T-cell (primary cell): Measurements from ENCODE around the gene UBE2Q1. TPM values are rescaled to one million over a fixed set of nuclear protein-coding genes. Genes with fewer than 3 reads are reported as not detected.

Experiments
- ATAC-seq, 4 experiments: fragments of 200-7000 bp in 3 of 4; fragments of 150-1000 bp in 1 of 4; cut with Tn5 transposase; replicated peaks in 1 of 4; 1 replicate in 3 of 4; 2 replicates in 1 of 4; pipeline ENCODE4 v1.10.0; 2021; ENCODE audit warnings: moderate library complexity in 3 of 4, mild to moderate bottlenecking in 2 of 4, moderate number of reproducible peaks in 1 of 4
- CTCF ChIA-PET, 2 donors: fragments of 300-600 bp; sonication (Branson Sonifier 250); formaldehyde crosslinking; loops; one replicate each; lab custom pipeline; 2022; ENCODE audit warnings: antibody characterized with exemption in 2 of 2; lab: Charles Lee
- POLR2A ChIA-PET, 2 donors: fragments of 300-600 bp; sonication (Branson Sonifier 250); formaldehyde crosslinking; loops; one replicate each; lab custom pipeline; 2022; ENCODE audit warnings: antibody characterized with exemption in 2 of 2; lab: Charles Lee
- DNase-seq, 35 experiments: peaks; one replicate each; pipeline versions ENCODE4 v3.0.0 to v3.0.0-alpha.2; 2013 to 2023
- H3K27ac ChIP-seq: one replicate; pipeline ENCODE4 v1.5.1; 2013; ENCODE audit warnings: low read length
- H3K27me3 ChIP-seq, 2 experiments: replicated peaks in 1 of 2; 1 replicate in 1 of 2; 2 replicates in 1 of 2; pipeline versions ENCODE4 v1.6.1 to v1.7.0; 2013; ENCODE audit warnings: low read length in 1 of 2, mixed read lengths in 1 of 2; ENCODE audit not compliant: control insufficient read depth in 2 of 2, insufficient read depth in 2 of 2; ENCODE audit errors: extremely low read depth in 1 of 2
- H3K36me3 ChIP-seq, 2 donors: 1 replicate in 1 of 2; 2 replicates in 1 of 2; pipeline versions ENCODE4 v1.6.1 to v1.7.0; 2013; ENCODE audit warnings: low read length in 1 of 2; ENCODE audit not compliant: control insufficient read depth in 2 of 2, insufficient read depth in 1 of 2; ENCODE audit errors: extremely low read depth in 1 of 2
- H3K4me1 ChIP-seq, 2 experiments: 1 replicate in 1 of 2; 2 replicates in 1 of 2; pipeline versions ENCODE4 v1.6.1 to v1.7.0; 2013; ENCODE audit warnings: low read length in 2 of 2, mixed read lengths in 1 of 2; ENCODE audit not compliant: insufficient read depth in 2 of 2, control insufficient read depth in 1 of 2; ENCODE audit errors: extremely low read depth in 1 of 2
- H3K4me3 ChIP-seq, 2 donors: 1 replicate in 1 of 2; 2 replicates in 1 of 2; pipeline versions ENCODE4 v1.5.1 to v1.7.0; 2013; ENCODE audit warnings: mild to moderate bottlenecking in 2 of 2, low read length in 1 of 2, moderate library complexity in 1 of 2; ENCODE audit not compliant: control insufficient read depth in 1 of 2; ENCODE audit errors: extremely low read depth in 1 of 2
- H3K9me3 ChIP-seq: 2 replicates; pipeline ENCODE4 v1.7.0; 2013
- H3K27ac Mint-ChIP-seq, 2 donors: one replicate each; pipeline ENCODE4 v1.8.0; 2020 to 2021; ENCODE audit warnings: mild to moderate bottlenecking in 2 of 2, mixed read lengths in 2 of 2
- H3K27me3 Mint-ChIP-seq, 2 donors: one replicate each; pipeline ENCODE4 v1.8.0; 2021 to 2022; ENCODE audit warnings: mixed read lengths in 2 of 2
- H3K36me3 Mint-ChIP-seq: one replicate; pipeline ENCODE4 v1.8.0; 2021; ENCODE audit warnings: mixed read lengths
- H3K4me1 Mint-ChIP-seq, 3 donors: one replicate each; pipeline ENCODE4 v1.8.0; 2020 to 2022; ENCODE audit warnings: mixed read lengths in 3 of 3, mild to moderate bottlenecking in 1 of 3
- H3K4me3 Mint-ChIP-seq, 3 donors: one replicate each; pipeline ENCODE4 v1.8.0; 2020 to 2022; ENCODE audit warnings: mild to moderate bottlenecking in 3 of 3, mixed read lengths in 3 of 3, moderate library complexity in 3 of 3
- H3K9me3 Mint-ChIP-seq, 3 donors: one replicate each; pipeline ENCODE4 v1.8.0; 2020 to 2022; ENCODE audit warnings: mixed read lengths in 3 of 3
- WGBS: methylation state at CpG from one replicate; pipeline ENCODE4 v1.1.5; 2013; ENCODE audit warnings: missing lambda C conversion rate; ENCODE audit not compliant: insufficient coverage; 5-methylcytosine and 5-hydroxymethylcytosine counted together
- total RNA-seq, 35 experiments: library from RNA in 6 of 35; stranded (reverse) in 6 of 35; fragments of 120-200 nt in 1 of 35; gene quantifications; one replicate each; pipeline versions ENCODE4 v1.2.1 to v1.2.4 and lab custom pipeline; 2013 to 2026

The UBE2Q1 gene
- total RNA-seq, 5 donors from 2014 or later (not counting 1 experiment from before 2014, with no cell fraction given): 64.0 to 111 (median 90.0) TPM

- POLR2A ChIA-PET: no interaction called here
- peak overlapping the region; percentile 44 to 52 for H3K27ac Mint-ChIP-seq
These were observed 41.2 kb upstream of the UBE2Q1 start for GRCh38 chr1:154599658-154600057.

GRCh38 chr1:154598871-154599635 is 40.6 kb upstream of the UBE2Q1 start:
- H3K4me1 Mint-ChIP-seq: peaks cover 49 to 56% (median 50%) of the 10 kb centered on the region in 3 donors
- H3K36me3 ChIP-seq: peaks cover 18 to 88% of the 10 kb centered on the region in 2 donors
- H3K27me3 ChIP-seq: no peaks in the 10 kb centered on the region
- H3K9me3 Mint-ChIP-seq: no peaks in the 10 kb centered on the region
- CTCF ChIA-PET: no interaction called here
- H3K9me3 ChIP-seq: no peaks in the 10 kb centered on the region
- 100% methylated on average over 1 of the region's 3 CpGs for WGBS
- H3K27me3 Mint-ChIP-seq: no peaks in the 10 kb centered on the region
- H3K36me3 Mint-ChIP-seq: peaks cover 48% of the 10 kb centered on the region
- peaks cover 0 to 46% of the 10 kb centered on the region in 2 experiments for H3K4me1 ChIP-seq
- POLR2A ChIA-PET: no interaction called here
- ATAC-seq (no peak), DNase-seq (no peak)
- no peak overlapping the region for H3K27ac ChIP-seq
- no peak overlapping the region for H3K4me3 ChIP-seq
- H3K27ac Mint-ChIP-seq: no peak overlapping the region
- H3K4me3 Mint-ChIP-seq: no peak overlapping the region

More at GRCh38 chr1:154599658-154600057, 41.2 kb upstream of the UBE2Q1 start:
- H3K9me3 ChIP-seq: no peaks in the 10 kb centered on the region
- CTCF ChIA-PET: interaction anchor here in 1 of 2 donors (0.9 kb wide), 1 partner anchor 14 kb away, joined by 3 read pairs; no protein-coding TSS in a partner anchor
- peaks cover 55 to 56% (median 56%) of the 10 kb centered on the region in 3 donors for H3K4me1 Mint-ChIP-seq
- no peaks in the 10 kb centered on the region for H3K9me3 Mint-ChIP-seq
- H3K27me3 Mint-ChIP-seq: no peaks in the 10 kb centered on the region
- peaks cover 0 to 50% of the 10 kb centered on the region in 2 experiments for H3K4me1 ChIP-seq
- no peak for ATAC-seq
- H3K27ac ChIP-seq: no peak overlapping the region
- peak overlapping the region in 1 of 3 donors; percentile 22 for H3K4me3 Mint-ChIP-seq
- no peak for DNase-seq
- H3K4me3 ChIP-seq: no peak overlapping the region
- WGBS: no CpG with 5 or more reads among the region's 3 CpGs
- H3K36me3 ChIP-seq: peaks cover 15 to 82% of the 10 kb centered on the region in 2 donors
- H3K36me3 Mint-ChIP-seq: peaks cover 46% of the 10 kb centered on the region
- no peaks in the 10 kb centered on the region for H3K27me3 ChIP-seq

- no peak overlapping the region for H3K27ac Mint-ChIP-seq
These were observed 37.2 kb upstream of the UBE2Q1 start for GRCh38 chr1:154595621-154596020.

GRCh38 chr1:154594811-154595210 is 36.3 kb upstream of the UBE2Q1 start:
- H3K4me3 ChIP-seq: no peak overlapping the region
- H3K27me3 ChIP-seq: no peaks in the 10 kb centered on the region
- no peak overlapping the region for H3K27ac Mint-ChIP-seq
- CTCF ChIA-PET: interaction anchor here in 1 of 2 donors (0.5 to 1.4 kb wide), 5 partner anchors 9 to 975 kb away, joined by 3 to 6 read pairs (median 3); no protein-coding TSS in a partner anchor
- peaks cover 56% of the 10 kb centered on the region for H3K36me3 Mint-ChIP-seq
- POLR2A ChIA-PET: interaction anchor here in 1 of 2 donors (0.6 kb wide), 1 partner anchor 600 kb away, joined by 3 read pairs; no protein-coding TSS in a partner anchor
- DNase-seq (no peak), ATAC-seq (no peak)
- no peaks in the 10 kb centered on the region for H3K9me3 Mint-ChIP-seq
- H3K27me3 Mint-ChIP-seq: no peaks in the 10 kb centered on the region
- peaks cover 0 to 6% of the 10 kb centered on the region in 2 experiments for H3K4me1 ChIP-seq
- peaks cover 9 to 25% (median 11%) of the 10 kb centered on the region in 3 donors for H3K4me1 Mint-ChIP-seq
- no peak overlapping the region for H3K4me3 Mint-ChIP-seq
- H3K9me3 ChIP-seq: no peaks in the 10 kb centered on the region
- 88% methylated on average over 4 of the region's 7 CpGs for WGBS
- H3K27ac ChIP-seq: no peak overlapping the region
- peaks cover 16 to 95% of the 10 kb centered on the region in 2 donors for H3K36me3 ChIP-seq

More at GRCh38 chr1:154595621-154596020, 37.2 kb upstream of the UBE2Q1 start:
- ATAC-seq (no peak), DNase-seq (no peak)
- WGBS: no CpG with 5 or more reads among the region's 1 CpG
- no peak overlapping the region for H3K4me3 Mint-ChIP-seq
- no peak overlapping the region for H3K27ac ChIP-seq
- peaks cover 0 to 14% of the 10 kb centered on the region in 2 experiments for H3K4me1 ChIP-seq
- ChIA-PET CTCF (interaction anchor here in 1 of 2 donors (0.6 to 1.2 kb wide), 3 partner anchors 8 to 974 kb away, joined by 3 to 6 read pairs (median 3); no protein-coding TSS in a partner anchor), POLR2A (no interaction called here)
- peaks cover 18 to 91% of the 10 kb centered on the region in 2 donors for H3K36me3 ChIP-seq
- peaks cover 17 to 33% (median 17%) of the 10 kb centered on the region in 3 donors for H3K4me1 Mint-ChIP-seq
- no peak overlapping the region for H3K4me3 ChIP-seq
- no peaks in the 10 kb centered on the region for H3K27me3 Mint-ChIP-seq
- H3K9me3 ChIP-seq: no peaks in the 10 kb centered on the region
- no peaks in the 10 kb centered on the region for H3K27me3 ChIP-seq
- H3K36me3 Mint-ChIP-seq: peaks cover 54% of the 10 kb centered on the region
- no peaks in the 10 kb centered on the region for H3K9me3 Mint-ChIP-seq

- H3K4me1 Mint-ChIP-seq: peaks cover 2 to 19% (median 2%) of the 10 kb centered on the region in 3 donors
- Histone ChIP-seq H3K9me3 (no peaks in the 10 kb centered on the region), H3K27ac (no peak overlapping the region), H3K36me3 (peaks cover 23 to 96% of the 10 kb centered on the region in 2 donors), H3K27me3 (no peaks in the 10 kb centered on the region), H3K4me1 (no peaks in the 10 kb centered on the region), H3K4me3 (no peak overlapping the region)
- ATAC-seq: no peak
- peaks cover 63% of the 10 kb centered on the region for H3K36me3 Mint-ChIP-seq
- no peak for DNase-seq
- no peak overlapping the region for H3K4me3 Mint-ChIP-seq
- CTCF ChIA-PET: interaction anchor here in 1 of 2 donors (1.4 kb wide), 1 partner anchor 34 kb away, joined by 3 read pairs; no protein-coding TSS in a partner anchor
- H3K27me3 Mint-ChIP-seq: no peaks in the 10 kb centered on the region
- POLR2A ChIA-PET: interaction anchor here (0.6 to 0.9 kb wide), 2 partner anchors 10 to 260 kb away, joined by 3 to 4 read pairs; no protein-coding TSS in a partner anchor
- H3K9me3 Mint-ChIP-seq: no peaks in the 10 kb centered on the region
- no peak overlapping the region for H3K27ac Mint-ChIP-seq
These were observed 34.9 kb upstream of the UBE2Q1 start for GRCh38 chr1:154593390-154593789.

GRCh38 chr1:154591206-154591605 is 32.7 kb upstream of the UBE2Q1 start:
- Histone ChIP-seq H3K27me3 (no peaks in the 10 kb centered on the region), H3K4me1 (no peaks in the 10 kb centered on the region), H3K36me3 (peaks cover 26 to 96% of the 10 kb centered on the region in 2 donors), H3K9me3 (no peaks in the 10 kb centered on the region), H3K4me3 (no peak overlapping the region), H3K27ac (no peak overlapping the region)
- H3K27ac Mint-ChIP-seq: no peak overlapping the region
- peaks cover 70% of the 10 kb centered on the region for H3K36me3 Mint-ChIP-seq
- POLR2A ChIA-PET: interaction anchor here in 1 of 2 donors (0.6 kb wide), 1 partner anchor 356 kb away, joined by 4 read pairs; no protein-coding TSS in a partner anchor
- CTCF ChIA-PET: no interaction called here
- H3K4me1 Mint-ChIP-seq: peaks cover 0 to 14% (median 0%) of the 10 kb centered on the region in 3 donors
- ATAC-seq: no peak
- no peaks in the 10 kb centered on the region for H3K9me3 Mint-ChIP-seq
- DNase-seq: no peak
- no peaks in the 10 kb centered on the region for H3K27me3 Mint-ChIP-seq
- WGBS: 100% methylated on average over 5 of the region's 7 CpGs
- no peak overlapping the region for H3K4me3 Mint-ChIP-seq
